ENCODE results near the gene NDUFB2.

The NDUFB2 gene

DNA sequence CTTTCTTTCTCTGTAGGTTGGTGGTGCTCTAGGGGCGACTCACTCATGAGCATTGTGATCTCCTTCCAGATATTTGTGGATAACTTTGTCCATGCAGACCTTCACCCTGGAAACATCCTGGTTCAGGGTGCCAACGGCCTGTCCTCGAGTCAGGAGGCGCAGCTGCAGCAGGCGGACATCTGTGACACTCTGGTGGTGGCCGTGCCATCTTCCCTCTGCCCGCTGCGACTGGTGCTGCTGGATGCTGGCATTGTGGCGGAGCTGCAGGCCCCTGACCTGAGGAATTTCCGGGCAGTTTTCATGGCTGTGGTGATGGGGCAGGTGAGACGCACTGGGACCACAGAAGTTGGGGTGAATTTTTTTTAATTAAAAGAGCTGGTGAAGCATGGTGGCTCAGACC lies 9.6 kb upstream of the NDUFB2 start:
- no peak overlapping the region for H3K27ac ChIP-seq (ENCODE audit: extremely low read depth, low read depth, low read length)
- CTCF ChIA-PET = no interaction called here
- H3K36me3 ChIP-seq (ENCODE audit: control insufficient read depth in 2 of 2, insufficient read depth in 1 of 2, low read length in 2 of 2) = peaks cover 23 to 90% of the 10 kb centered on the region in 2 experiments; a peak in 2 of 3 replicates
- H3K4me1 ChIP-seq (ENCODE audit: control insufficient read depth, insufficient read depth, low read length) = no peaks in the 10 kb centered on the region
- TF ChIP-seq ZNF785 (tag by site-specific recombination; IDR thresholded peaks at IDR 0.05) = no peak
- TF ChIP-seq, protein P1, sequence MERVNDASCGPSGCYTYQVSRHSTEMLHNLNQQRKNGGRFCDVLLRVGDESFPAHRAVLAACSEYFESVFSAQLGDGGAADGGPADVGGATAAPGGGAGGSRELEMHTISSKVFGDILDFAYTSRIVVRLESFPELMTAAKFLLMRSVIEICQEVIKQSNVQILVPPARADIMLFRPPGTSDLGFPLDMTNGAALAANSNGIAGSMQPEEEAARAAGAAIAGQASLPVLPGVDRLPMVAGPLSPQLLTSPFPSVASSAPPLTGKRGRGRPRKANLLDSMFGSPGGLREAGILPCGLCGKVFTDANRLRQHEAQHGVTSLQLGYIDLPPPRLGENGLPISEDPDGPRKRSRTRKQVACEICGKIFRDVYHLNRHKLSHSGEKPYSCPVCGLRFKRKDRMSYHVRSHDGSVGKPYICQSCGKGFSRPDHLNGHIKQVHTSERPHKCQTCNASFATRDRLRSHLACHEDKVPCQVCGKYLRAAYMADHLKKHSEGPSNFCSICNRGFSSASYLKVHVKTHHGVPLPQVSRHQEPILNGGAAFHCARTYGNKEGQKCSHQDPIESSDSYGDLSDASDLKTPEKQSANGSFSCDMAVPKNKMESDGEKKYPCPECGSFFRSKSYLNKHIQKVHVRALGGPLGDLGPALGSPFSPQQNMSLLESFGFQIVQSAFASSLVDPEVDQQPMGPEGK (tag by site-specific recombination; IDR thresholded peaks at IDR 0.05) = no peak
- TF ChIP-seq ZNF473 (tag by site-specific recombination; IDR thresholded peaks at IDR 0.05) = no peak
- no peak for TF ChIP-seq ZNF239 (tag by site-specific recombination; IDR thresholded peaks at IDR 0.05)
- TF ChIP-seq ZNF138 (tag by site-specific recombination; IDR thresholded peaks at IDR 0.05; ENCODE audit: borderline replicate concordance) = no peak
- TF ChIP-seq, protein P2, sequence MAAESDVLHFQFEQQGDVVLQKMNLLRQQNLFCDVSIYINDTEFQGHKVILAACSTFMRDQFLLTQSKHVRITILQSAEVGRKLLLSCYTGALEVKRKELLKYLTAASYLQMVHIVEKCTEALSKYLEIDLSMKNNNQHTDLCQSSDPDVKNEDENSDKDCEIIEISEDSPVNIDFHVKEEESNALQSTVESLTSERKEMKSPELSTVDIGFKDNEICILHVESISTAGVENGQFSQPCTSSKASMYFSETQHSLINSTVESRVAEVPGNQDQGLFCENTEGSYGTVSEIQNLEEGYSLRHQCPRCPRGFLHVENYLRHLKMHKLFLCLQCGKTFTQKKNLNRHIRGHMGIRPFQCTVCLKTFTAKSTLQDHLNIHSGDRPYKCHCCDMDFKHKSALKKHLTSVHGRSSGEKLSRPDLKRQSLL (tag by site-specific recombination; IDR thresholded peaks at IDR 0.05) = no peak
- no peak for TF ChIP-seq GLIS2 (tag by site-specific recombination; IDR thresholded peaks at IDR 0.05)
- TF ChIP-seq ZNF514 (tag by site-specific recombination; IDR thresholded peaks at IDR 0.05) = no peak
- TF ChIP-seq, protein P3, sequence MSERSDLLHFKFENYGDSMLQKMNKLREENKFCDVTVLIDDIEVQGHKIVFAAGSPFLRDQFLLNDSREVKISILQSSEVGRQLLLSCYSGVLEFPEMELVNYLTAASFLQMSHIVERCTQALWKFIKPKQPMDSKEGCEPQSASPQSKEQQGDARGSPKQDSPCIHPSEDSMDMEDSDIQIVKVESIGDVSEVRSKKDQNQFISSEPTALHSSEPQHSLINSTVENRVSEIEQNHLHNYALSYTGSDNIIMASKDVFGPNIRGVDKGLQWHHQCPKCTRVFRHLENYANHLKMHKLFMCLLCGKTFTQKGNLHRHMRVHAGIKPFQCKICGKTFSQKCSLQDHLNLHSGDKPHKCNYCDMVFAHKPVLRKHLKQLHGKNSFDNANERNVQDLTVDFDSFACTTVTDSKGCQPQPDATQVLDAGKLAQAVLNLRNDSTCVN (tag by site-specific recombination; optimal IDR thresholded peaks at IDR 0.05) = no peak
- TF ChIP-seq ZNF521 (tag by site-specific recombination; IDR thresholded peaks at IDR 0.05) = no peak
- TF ChIP-seq ZNF548 (tag by site-specific recombination; IDR thresholded peaks at IDR 0.05) = no peak
- TF ChIP-seq GLI4 (tag by site-specific recombination; IDR thresholded peaks at IDR 0.05) = no peak
- POLR2A ChIA-PET = interaction anchor here (1.1 to 1.9 kb wide), 2 partner anchors 9 to 12 kb away, joined by 6 read pairs; partner anchors contain the start of gene NDUFB2
- H3K4me3 ChIP-seq (ENCODE audit: low read depth, low read length) = no peak overlapping the region
- no peaks in the 10 kb centered on the region for H3K9me3 ChIP-seq (ENCODE audit: control insufficient read depth, insufficient read depth, low read depth, low read length)

DNA sequence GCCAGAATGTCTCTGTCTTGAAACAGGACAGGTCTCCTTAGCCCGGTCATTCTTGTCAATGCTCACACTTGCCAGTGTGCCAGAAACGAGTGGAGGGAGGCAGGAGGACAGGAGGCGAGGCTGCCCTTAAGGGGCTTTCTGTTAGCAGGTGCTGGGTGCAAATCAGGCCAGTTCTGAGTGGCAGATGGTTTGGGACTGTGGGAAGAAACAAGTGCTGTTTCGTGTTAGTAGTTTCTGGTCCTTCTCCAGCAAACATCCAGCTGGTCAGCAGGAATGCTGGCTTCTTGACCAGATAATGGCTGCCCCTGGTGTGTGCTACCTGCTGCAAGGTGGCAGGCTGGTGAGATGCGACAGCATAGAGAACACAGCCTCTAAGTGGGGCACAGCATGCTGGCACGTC lies 8.2 kb upstream of the NDUFB2 start:
- no peaks in the 10 kb centered on the region for H3K9me3 ChIP-seq (ENCODE audit: control insufficient read depth, insufficient read depth, low read depth, low read length)
- TF ChIP-seq SCRT2 (tag by site-specific recombination; IDR thresholded peaks at IDR 0.05) (no peak), ZNF19 (tag by site-specific recombination; IDR thresholded peaks at IDR 0.05; ENCODE audit: low read depth) (no peak), ZNF366 (tag by site-specific recombination; conservative IDR thresholded peaks at IDR 0.05) (no peak), ZNF660 (tag by site-specific recombination; IDR thresholded peaks at IDR 0.05) (no peak), ZNF530 (tag by site-specific recombination; IDR thresholded peaks at IDR 0.05; ENCODE audit: low read depth) (no peak), ZBTB48 (tag by site-specific recombination; IDR thresholded peaks at IDR 0.05) (no peak), ZNF391 (tag by site-specific recombination; IDR thresholded peaks at IDR 0.05; ENCODE audit: borderline replicate concordance, low read depth) (no peak), ZNF184 (tag by site-specific recombination; IDR thresholded peaks at IDR 0.05) (no peak), ZFHX2 (tag by site-specific recombination; conservative IDR thresholded peaks at IDR 0.05) (no peak), ZNF292 (tag by site-specific recombination; IDR thresholded peaks at IDR 0.05; ENCODE audit: borderline replicate concordance, low read depth) (no peak)
- TF ChIP-seq, protein P4, sequence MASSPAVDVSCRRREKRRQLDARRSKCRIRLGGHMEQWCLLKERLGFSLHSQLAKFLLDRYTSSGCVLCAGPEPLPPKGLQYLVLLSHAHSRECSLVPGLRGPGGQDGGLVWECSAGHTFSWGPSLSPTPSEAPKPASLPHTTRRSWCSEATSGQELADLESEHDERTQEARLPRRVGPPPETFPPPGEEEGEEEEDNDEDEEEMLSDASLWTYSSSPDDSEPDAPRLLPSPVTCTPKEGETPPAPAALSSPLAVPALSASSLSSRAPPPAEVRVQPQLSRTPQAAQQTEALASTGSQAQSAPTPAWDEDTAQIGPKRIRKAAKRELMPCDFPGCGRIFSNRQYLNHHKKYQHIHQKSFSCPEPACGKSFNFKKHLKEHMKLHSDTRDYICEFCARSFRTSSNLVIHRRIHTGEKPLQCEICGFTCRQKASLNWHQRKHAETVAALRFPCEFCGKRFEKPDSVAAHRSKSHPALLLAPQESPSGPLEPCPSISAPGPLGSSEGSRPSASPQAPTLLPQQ (tag by site-specific recombination; IDR thresholded peaks at IDR 0.05) = no peak
- TF ChIP-seq, protein P5, sequence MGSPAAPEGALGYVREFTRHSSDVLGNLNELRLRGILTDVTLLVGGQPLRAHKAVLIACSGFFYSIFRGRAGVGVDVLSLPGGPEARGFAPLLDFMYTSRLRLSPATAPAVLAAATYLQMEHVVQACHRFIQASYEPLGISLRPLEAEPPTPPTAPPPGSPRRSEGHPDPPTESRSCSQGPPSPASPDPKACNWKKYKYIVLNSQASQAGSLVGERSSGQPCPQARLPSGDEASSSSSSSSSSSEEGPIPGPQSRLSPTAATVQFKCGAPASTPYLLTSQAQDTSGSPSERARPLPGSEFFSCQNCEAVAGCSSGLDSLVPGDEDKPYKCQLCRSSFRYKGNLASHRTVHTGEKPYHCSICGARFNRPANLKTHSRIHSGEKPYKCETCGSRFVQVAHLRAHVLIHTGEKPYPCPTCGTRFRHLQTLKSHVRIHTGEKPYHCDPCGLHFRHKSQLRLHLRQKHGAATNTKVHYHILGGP (tag by site-specific recombination; IDR thresholded peaks at IDR 0.05) = no peak
- TF ChIP-seq, protein P6, sequence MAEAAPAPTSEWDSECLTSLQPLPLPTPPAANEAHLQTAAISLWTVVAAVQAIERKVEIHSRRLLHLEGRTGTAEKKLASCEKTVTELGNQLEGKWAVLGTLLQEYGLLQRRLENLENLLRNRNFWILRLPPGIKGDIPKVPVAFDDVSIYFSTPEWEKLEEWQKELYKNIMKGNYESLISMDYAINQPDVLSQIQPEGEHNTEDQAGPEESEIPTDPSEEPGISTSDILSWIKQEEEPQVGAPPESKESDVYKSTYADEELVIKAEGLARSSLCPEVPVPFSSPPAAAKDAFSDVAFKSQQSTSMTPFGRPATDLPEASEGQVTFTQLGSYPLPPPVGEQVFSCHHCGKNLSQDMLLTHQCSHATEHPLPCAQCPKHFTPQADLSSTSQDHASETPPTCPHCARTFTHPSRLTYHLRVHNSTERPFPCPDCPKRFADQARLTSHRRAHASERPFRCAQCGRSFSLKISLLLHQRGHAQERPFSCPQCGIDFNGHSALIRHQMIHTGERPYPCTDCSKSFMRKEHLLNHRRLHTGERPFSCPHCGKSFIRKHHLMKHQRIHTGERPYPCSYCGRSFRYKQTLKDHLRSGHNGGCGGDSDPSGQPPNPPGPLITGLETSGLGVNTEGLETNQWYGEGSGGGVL (tag by site-specific recombination; IDR thresholded peaks at IDR 0.05) = no peak
- TF ChIP-seq, protein P1 (tag by site-specific recombination; IDR thresholded peaks at IDR 0.05) = no peak
- H3K4me3 ChIP-seq (ENCODE audit: low read depth, low read length) = no peak overlapping the region
- CTCF ChIA-PET = interaction anchor here (0.6 kb wide), 1 partner anchor 418 kb away, joined by 4 read pairs; no protein-coding TSS in a partner anchor
- H3K27ac ChIP-seq (ENCODE audit: extremely low read depth, low read depth, low read length) = no peak overlapping the region
- POLR2A ChIA-PET = no interaction called here
- peaks cover 11 to 92% of the 10 kb centered on the region in 2 experiments; a peak in 2 of 3 replicates for H3K36me3 ChIP-seq (ENCODE audit: control insufficient read depth in 2 of 2, insufficient read depth in 1 of 2, low read length in 2 of 2)
- no peaks in the 10 kb centered on the region for H3K4me1 ChIP-seq (ENCODE audit: control insufficient read depth, insufficient read depth, low read length)
